Activated naive CD4-positive, alpha-beta T cell treated with Interleukin-2 at 50 U/mL for 16 hours (primary cell): ENCODE measurements around the gene TMEM267.
"Not testable (repeated sequence)": the region's sequence is repeated elsewhere in the genome, so short reads cannot be mapped to it uniquely, and the experiment has no call there.

ENCODE experiments used
- DNase-seq: peaks from one replicate; pipeline ENCODE4 v3.0.0-alpha.2; 2020

TMEM267 gene, protein sequence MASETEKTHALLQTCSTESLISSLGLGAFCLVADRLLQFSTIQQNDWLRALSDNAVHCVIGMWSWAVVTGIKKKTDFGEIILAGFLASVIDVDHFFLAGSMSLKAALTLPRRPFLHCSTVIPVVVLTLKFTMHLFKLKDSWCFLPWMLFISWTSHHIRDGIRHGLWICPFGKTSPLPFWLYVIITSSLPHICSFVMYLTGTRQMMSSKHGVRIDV

DNA sequence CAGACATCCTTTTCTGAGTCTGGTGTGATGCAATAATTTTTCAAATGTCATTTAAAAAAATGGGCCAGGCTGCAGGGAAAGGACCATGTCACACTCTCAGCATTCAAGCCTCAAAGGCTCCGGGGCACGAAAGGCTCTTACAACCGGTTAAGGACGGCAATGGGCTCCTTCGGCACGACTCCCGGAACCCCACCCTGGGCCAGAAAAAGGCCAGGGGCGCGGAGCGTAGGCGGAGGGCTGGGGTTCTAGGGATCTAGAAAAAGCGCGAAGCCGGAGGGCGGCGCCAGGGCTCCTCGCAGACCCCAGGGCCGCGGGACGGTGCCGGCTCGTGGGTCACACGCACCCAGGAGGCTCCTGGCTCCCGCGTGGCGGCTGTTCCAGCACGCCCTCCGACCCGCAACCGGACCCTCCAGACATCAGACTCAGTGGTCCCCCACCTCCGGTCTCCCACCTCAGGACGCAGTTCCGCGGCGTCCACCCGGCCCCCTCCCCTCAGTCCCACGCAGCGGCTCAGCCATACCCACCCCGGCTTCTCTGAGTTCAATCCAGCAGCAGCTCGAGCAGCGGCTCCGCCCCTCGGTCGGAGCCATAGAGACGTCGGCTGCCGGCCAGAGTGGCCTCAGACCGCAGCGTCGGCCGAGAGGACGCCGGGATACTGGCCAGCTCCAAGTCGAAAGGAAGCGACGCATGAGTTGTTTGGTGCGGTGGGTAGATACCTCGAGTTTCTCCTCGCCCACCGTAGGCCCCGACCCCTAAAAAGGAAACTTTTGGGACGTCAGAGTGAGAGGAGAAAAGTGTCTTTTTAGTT lies at the start of gene TMEM267:
TSS of gene TMEM267 (minus strand) at position 568 of the 808 bp plus-strand sequence. CDS start 29,896 bp downstream, outside the sequence.
- peak; percentile 89 for DNase-seq

DNA sequence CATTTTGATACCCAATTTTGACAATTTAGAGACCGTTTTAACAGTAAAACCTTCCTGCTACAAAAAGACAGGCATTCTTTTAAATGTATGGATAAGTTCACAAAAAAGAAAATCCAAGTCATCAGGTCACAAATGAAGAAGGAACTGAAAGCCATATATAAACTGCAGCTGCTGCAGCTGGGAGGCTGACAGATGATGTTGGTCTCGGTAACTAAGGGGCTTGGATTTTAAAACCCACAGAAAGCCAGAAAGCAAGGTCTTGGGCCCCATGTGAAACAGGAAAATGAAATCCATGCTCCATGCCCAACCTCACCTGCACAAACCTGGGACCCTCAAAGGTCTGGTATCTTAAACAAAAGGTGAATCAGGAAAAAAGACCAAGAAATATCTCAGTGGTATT lies 47.0 kb upstream of the TMEM267 start:
- DNase-seq, result no peak

DNA sequence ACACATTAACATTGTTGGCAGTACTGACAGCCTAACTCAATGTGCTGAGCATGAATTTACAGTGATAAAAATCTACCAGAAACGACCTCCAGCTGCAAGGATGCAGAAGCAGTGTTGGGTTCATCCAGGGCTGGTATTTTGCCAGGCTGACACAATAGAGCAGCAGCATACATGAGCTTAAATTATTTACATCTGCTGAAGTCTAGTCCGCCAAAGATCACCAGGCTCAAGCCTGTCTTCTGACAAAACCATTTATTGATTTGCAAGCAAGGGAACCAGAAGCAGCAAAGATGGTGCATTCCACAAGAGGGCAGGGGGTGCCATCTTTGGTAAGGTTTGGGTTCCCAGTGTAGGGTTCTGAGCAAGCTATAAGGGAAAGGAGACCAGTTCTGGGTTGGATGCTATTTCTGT lies 40.0 kb upstream of the TMEM267 start:
- no peak for DNase-seq

DNA sequence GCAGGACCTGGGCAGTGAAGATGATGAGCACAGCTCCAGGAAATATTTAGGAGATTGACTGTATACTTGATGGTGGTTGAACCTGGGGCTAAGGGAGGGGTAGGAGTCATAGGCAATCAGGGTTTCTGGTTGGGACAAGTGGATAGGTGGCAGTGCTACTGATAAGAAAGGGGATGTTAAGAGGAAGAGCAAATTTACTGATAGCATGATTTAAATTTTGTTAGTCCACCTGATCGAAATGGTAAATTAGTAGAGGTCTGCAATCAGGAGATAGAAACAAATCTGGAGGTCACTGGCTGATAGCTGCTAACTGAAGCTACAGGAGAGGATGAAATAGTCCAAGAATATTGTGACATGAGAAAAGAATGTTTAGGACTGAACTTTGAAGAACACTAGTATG lies 37.0 kb upstream of the TMEM267 start:
- DNase-seq, result no peak

DNA sequence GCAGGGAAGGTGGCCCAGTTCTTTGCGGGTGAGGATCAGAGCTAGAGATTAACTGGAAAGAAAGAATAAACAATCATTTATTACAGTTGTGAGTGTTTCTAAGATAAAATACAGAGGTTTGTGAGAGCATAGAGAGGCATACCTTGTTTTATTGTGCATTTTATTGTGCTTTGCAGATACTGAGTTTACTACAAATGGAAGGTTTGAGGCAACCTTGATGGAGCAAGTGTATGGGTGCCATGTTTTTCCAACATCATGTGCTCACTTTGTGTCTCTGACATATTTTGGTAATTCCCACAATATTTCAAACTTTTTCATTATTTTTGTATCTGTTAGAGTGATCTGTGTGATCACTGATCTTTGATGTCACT lies 32.0 kb upstream of the TMEM267 start:
- no peak for DNase-seq

DNA sequence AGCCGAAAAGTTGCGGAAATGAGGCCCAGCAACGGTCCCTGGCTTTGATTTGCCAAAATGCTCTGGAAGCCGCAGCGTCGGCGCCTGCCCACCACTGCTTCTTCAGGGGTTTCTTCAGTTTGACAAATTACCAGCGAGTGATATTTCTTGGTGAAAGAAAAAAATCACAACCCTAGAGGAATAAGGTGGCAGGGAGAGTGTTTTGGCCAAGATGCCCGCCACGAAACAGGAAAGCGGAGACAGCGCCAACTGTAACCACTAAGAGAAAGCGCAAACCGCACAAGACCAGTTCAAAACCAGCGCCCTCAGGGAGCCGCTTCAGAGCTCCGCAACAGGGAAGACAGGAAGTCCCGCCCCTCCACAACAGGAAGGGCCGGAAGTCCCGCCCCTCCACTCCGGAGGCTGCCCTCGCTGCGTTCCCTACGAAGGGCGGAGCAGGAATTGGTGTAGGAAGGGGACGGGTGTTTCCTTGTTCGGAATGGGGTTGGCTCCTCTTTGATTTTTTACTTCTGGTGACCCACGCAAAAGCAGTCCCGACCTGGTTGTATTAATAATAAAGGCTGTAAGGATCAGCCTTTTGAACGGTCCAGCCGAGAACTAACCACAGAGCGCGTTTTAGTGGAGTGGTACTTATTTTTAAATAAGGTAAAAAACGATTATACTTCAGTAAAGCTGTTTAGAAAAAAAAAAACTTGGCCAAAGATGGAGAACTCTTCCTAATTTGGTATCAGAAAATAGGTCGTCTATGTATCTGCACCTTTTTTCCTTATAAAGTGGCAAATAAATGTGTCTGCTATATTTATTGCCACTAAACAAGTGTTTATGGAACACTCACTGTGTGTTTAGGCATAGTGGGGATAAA lies 31.4 kb upstream of the TMEM267 start, which contains the start of gene C5orf34:
TSS of gene C5orf34 (minus strand) at position 333 of the 862 bp plus-strand sequence. CDS start 5,809 bp downstream, outside the sequence.
- peak; percentile 95 for DNase-seq

DNA sequence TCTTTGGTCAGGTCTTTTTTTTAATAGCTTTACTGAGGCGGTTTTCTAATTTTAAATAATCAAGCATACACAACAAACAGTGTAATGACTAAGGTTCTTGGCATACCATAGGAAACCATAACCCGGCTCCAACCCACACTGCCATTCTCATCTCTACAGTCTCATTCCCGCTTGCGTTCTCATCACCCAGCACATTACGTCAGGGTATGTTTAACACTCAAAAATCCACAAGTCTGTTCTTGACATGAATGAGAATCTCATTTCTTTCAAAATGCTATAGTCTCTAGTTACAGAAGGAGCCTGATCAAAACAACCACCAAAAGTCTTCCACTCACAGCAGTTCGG lies 30.8 kb upstream of the TMEM267 start:
- peak; percentile 59 for DNase-seq

DNA sequence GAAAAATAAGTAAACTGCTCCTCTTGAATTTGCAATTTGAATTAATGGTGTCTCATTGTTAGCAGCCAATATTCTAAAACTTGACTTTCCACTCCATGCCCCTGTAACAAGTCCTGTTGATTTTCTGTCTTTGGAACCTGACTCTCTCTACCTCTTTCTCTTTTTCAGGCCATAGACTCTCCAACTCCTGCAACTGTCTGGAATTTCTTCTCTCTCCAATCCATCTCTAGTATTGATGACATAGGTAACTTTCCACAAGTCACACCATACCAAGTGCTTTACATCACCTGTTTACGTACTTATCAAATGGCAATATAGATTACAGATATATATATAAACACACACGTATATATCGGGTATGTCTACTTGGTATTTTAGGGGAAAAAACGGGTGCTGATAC lies 30.4 kb upstream of the TMEM267 start:
- no peak for DNase-seq

DNA sequence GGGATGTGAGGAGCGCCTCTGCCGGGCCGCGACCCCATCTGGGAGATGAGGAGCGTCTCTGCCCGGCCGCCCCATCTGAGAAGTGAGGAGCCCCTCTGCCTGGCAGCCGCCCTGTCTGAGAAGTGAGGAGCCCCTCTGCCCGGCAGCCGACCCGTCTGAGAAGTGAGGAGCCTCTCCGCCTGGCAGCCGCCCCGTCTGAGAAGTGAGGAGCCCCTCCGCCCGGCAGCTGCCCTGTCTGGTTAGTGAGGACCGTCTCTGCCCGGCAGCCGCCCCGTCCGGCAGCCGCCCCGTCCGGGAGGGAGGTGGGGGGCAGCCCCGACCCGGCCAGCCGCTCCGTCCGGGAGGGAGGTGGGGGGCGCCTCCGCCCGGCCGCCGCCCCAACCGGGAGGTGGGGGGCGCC lies 27.4 kb upstream of the TMEM267 start:
- DNase-seq, result not testable (repeated sequence)

DNA sequence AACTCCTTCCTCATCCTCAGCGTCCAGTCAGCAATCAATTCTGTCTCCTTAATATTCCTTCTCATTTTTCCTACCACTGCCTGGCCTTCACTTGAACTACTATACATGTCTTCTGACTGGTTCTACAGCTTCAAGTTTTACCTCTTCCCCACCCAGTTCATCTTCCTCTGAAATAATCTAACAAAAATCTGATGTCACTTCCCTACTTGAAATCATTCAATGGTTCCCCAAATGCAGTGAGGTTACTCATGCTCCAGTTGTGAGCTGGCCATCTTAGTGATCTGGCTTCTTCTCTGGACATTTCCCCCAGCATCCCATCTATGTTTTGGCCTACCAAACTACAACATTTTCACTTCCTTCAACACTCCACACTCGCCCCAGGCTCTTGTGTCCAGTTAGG lies 14.9 kb upstream of the TMEM267 start:
- no peak for DNase-seq

DNA sequence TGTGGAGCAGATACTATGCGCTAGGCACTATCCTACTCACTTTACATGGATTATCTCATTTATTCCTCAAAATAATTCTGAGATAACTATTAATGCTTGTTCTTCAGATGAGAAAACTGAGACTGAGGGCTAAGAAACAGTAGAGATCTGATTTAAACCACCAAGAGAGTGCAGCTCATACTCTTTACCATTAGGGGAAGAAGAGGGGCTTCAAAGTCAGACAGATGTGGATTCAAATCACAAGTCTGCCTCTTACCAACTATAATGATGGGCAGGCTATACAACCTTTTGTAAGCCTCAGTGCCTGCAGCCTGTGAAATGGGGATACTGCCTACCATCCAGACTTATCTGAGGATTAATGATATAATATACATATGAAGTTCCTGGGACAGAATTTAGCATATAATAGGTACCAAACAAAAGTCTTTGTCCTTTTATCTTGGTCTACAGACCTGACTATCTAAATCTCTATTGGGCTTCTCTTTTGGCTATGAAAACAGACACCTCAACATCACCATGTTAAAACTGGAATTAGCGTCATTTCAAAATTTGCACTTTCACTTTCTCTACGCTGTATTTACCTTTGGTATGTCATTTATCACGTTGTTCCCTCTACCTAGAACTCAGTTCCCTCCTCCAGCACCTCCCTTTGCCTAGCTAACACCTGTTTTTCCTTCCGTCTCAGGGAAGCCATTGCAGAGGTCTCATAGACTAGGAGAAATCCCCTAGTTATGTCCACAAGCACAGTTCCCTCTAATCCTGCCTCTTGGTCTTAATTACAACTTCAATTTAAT lies 13.8 kb upstream of the TMEM267 start:
- no peak for DNase-seq

DNA sequence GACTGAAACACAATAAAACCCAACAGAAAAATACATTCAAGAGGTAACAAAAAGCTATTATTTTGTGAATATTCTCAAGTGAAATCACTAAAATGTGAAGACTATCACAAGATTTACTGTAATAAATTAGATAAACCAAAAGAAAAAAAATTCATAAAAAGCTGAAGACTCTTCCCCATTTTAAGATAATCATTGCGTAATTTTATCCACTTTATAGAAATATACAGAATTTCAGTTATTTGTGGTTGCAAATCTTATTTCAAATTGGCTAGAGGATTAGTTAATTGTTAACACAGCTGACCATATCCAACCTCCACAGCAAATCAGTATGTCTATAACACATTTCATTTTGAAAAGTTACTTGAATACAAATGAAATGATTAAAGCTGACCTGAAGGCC lies 7.7 kb upstream of the TMEM267 start:
- DNase-seq, result no peak

DNA sequence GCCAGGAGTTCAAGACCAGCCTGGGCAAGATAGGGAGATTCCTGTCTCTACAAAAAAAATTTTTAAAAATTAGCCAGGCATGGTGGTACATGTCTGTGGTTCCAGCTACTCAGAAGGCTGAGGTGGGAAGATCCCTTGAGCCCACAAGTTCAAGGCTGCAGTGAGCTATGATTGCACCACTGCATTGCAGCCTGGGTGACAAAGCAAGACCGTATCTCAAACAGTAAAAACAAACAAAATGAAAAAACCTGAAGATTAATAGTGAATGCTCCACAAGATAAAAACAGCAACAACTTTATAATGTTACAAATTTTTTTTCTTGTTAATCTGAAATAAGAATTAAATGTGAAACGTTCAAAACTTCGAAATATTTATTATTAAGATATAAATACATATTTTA lies 2.7 kb upstream of the TMEM267 start:
- no peak for DNase-seq

DNA sequence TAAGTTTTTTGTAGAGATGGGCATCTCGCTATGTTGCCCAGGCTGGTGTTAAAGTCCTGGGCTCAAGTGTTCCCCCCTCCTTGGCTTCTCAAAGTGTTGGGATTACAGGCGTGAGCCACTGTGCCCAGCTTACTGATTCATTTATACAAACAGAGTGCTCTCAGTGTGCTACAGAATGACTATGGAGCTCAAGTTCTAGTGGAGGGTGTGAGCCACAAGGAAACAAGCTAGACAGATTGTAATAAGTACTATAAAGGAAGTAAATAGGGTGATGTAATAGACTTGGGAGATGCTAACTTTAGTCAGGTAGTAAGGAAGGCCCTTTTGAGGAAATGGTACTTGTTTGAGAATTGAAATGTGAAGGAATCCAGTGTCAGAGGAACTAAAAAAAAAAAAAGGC lies 1.7 kb upstream of the TMEM267 start:
- no peak for DNase-seq

DNA sequence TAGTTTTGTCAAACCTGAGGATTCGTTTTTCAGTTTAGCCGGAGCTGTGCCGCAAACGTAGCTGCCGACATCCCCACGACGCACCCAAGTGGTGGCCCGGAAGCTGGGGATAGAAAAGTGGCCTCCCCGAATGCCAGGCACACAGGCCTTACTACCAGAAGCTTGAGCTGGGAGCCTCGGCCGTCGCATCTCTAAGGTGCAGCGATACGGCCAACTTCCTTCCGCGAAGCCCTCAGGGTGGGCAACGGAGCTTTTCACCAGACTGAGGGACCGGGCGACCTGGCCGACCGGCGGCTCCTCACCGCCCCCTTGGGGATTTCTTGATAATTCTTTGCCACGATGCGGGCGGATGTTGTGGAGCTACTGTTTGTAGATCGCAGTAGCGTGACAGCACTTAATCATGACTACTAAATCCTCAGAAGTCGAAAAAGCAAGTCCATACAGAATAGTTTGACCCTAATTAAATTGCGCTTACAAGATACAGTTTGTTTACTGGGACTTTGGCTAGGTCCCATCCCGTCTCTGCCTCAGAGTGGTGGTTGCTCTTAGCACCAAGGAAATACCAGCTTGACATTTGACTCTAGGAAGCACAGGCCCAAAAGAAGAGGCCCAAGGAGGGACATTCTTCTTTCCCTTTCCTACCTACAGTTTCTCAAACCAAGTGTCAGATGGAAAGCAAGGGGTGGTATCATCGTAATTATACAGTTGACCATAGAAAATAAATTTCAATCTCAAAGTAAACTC lies 613 bp upstream of the TMEM267 start:
- DNase-seq, result peak; percentile 89

DNA sequence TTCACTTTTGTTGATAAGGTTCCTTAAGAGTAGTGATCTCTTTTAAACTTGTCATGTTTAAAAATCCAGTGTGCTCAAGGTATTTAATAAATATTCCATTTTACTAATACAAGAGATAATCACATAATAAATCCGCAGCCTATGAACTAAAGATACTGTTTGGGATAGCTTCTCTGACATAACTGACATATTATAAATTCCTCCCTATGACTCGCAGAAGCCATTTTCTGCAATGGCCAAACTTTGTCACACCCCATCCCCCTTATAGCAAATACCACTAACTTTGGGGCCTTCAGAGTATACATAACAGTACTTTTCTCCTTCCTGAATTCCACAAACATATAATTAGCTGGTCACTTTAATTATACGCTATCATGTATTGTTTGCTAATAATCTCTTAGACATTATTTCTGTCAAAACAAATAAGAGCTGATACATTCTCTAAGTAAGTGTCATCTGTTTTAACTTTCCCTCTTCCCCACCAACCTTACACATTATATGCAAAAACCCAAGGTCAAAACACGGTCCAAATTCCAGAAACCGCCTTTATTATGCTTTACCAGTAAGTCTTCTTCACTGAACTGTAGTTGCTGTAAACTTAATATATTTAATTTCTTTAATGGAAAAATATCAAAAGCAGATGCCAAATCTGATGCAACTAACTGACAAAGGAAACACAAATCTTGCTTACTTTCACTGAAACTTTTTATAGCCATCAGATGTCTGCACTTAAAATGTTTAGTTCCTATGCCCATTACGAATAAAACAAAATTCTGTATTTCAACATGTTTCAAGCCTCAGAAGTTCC lies 971 bp downstream of the TMEM267 start:
- DNase-seq, result no peak

DNA sequence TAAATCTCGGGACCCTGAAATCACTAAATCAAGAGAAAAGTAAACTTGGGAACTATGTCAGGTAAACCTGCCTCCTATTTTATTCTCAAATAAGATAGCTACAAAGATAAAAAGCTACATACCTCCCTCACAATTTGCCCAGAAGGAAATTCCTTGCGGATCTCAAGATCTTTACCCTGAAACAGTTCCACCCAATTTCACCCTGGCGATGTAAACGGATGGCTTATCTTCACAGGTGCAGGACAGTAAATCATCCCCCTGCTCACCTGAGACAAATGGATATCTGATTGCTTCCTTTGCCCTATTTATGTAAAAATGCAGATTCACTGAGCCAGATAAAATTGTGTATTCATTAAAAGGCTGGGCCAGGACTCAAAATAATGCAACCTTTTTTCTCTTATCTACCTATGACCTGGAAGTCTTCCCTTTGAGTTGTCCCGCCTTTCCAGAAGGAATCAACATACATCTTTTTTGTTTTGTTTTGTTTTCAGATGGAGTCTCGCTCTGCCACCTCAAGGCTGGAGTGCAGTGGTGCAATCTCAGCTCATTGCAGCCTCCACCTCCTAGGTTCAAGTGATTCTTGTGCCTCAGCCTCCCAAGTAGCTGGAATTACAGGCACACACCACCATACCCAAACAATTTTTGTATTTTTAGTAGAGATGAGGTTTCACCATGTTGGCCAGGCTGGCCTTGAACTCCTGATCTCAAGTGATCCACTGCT lies 13.8 kb downstream of the TMEM267 start:
- no peak for DNase-seq

DNA sequence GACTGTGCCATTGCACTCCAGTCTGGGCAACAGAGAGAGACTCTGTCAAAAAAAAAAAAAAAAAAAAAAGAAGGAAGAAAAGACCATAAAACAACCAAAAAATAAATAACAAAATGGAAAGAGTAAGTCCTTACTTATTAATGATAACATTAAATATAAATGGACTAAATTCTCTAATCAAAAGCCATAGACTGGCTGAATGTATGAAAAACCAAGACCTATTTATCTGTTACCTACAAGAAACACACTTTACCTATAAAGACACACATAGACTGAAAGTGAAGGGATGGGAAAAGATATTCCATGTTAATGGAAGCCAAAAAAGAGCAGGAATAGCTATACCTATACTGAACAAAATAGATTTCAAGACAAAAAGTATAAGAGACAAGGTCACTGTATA lies 16.6 kb downstream of the TMEM267 start:
- DNase-seq, result no peak

DNA sequence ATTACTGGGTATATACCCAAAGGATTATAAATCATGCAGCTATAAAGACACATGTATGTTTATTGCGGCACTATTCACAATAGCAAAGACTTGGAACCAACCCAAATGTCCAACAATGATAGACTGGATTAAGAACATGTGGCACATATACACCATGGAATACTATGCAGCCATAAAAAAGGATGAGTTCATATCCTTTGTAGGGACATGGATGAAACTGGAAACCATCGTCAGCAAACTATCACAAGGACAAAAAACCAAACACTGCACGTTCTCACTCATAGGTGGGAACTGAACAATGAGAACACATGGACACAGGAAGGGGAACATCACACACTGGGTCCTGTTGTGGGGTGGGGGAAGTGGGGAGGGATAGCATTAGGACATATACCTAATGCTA lies 18.2 kb downstream of the TMEM267 start:
- not testable (repeated sequence) for DNase-seq

DNA sequence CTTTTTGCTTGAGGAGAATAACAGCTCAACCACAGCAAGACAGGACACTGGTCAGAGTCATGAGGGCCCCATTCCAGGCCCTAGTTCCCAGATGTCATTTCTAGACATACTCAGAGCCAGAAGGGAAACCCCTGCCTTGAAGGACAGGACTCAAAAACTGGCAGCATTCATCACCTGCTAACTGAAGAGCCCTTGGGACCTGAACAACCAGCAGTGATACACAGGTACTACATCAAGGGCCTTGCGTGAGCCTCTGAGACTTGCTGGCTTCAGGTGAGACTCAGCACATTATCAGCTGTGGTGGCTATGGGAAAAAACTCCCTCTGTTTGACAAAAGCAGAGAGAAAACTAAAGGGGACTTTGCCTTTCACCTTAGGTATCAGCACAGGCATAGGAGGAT lies 22.6 kb downstream of the TMEM267 start:
- DNase-seq, result no peak
